Stimulated activated CD8-positive, alpha-beta memory T cell treated with anti-CD3 and anti-CD28 coated beads, Interleukin-2, amount 100 ng/mL, for 48 hours (primary cell): ENCODE measurements around the gene HELZ.
"Not testable (repeated sequence)": the region's sequence is repeated elsewhere in the genome, so short reads cannot be mapped to it uniquely, and the experiment has no call there.

ENCODE experiments used
- DNase-seq, 2 donors: peaks; one replicate each; pipeline ENCODE4 v3.0.0-alpha.2; 2020; ENCODE audit warnings: low read depth in 2 of 2

The HELZ gene

DNA sequence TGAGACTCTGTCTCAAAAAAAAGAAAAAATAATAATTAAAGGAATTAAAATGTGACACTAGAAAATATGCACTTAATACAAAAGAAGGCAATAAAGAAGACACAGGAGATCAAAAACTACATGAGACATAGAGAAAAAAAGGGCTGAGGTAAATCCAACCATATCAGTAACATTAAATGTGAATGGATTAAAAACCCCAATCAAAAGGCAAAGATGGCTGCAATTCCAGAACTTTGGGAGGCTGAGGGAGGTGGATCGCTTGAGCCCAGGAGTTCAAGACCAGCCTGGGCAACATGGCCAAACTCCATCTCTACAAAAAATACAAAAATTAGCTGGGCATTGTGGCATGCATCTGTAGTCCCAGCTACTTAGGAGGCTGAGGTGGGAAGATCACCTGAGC is 103.0 kb downstream of the HELZ start:
- not testable (repeated sequence) for DNase-seq

DNA sequence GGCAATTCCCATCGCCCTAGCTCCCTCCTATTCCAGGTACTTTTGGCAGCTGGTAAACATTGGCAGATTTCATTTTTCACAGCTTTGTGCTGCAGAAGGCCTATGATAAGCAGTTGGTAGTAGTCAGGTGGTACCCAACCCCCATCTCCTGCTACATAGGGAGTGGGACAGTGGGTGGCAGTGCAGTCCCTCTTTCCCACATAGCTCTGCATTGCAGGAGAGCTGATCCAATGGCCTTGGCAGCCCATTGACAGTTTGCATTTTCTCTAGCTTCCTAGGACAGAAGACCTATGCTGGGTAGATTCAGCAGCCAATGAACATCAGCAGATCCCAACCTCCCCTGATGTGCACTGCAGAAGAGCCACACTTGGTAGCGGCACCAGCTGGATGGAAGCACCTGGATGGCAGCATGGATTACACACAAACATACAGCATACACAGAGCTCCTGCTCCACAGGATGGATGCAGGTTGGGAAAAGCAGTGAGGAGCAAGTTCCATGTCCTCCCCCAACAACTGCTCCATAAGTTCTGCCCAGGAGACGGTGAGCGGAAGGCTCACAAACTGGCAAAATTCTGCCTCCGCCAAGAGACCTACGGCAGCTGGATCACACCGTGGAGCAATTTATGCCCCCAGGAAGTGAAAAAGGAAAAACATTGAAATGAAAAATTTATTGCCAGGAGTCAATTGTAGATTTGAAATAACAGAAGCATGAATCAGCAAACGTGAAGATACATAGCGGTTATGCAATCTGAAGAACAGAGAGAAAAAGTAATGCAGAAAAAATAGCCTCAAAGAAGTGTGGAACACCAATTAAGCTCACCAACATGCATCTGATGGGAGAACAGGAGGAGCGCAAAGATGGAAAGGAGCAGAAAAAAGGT is 105.0 kb downstream of the HELZ start:
- DNase-seq, result no peak

- DNase-seq, result no peak
Measured at GRCh38 chr17:67139289-67139688, 105.7 kb downstream of the HELZ start.

GRCh38 chr17:67138392-67138791 is 106.6 kb downstream of the HELZ start:
- DNase-seq, result no peak

DNA sequence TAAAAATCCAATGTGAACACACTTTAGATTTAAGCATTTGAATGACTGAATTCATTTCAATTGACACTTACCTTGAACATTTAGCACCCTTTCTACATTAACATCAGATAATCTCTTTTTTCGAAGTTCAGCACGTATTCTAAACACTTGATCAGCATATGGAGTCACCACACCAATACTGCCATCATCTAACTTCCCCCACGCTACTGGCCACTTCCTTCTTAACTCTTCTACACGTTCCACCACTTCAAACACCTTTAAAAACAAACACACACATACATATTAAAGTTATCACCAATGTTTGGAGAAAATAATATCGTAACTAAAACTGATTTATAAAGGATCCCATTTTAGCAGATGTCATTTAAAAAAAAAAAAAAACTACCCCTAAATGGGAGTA is 107.1 kb downstream of the HELZ start:
- no peak for DNase-seq

DNA sequence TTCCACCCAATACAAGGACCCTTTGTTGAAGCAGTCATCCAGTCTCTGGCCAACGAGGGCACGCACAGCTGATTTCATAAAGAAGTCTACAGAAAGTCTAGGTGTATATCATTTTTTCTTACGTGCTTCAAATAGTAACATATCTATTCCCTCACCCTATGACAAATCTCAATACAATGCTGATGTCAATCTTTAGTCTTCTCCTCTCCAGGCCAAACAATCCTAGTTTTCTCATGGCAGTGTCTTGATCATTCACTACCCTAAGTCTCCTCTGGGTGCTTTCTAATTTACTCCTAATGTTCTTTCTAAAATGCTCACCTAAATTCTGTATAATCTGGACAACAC is 108.0 kb downstream of the HELZ start:
- no peak for DNase-seq

DNA sequence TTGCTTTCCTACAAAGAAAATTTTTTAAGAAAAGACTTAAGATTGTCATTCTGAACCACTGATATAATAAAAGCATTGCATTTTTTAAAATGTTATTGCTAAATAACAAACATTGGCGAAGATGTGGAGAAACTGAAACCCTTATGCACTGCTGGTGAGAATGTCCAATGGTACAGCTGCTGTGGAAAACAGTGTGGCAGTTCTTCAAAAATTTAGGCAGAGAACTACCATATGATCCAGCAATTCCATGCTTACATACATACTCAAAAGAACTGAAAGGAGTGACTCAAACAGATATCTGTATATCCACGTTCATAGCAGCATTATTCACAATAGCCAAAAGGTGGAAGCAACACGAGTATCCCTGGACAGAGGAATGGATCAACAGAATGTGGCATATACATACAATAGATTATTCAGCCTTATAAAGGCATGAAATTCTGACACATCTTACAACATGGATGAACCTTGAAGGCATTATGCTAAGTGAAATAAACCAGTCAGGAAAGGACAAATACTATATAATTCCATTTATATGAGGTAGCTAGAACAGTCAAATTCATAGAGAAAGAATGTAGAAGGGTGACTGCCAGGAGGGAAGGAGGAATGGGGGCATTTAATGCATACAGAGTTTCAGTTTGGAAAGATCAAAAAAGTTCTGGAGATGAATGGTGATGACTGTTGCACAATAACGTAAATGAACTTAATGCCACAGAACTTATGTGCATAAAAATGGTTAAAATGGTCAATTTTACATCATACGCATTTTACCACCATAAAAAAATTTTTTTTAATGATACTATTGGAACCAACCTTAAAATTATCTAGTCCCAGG is 108.6 kb downstream of the HELZ start:
- DNase-seq, result no peak

GRCh38 chr17:67133161-67133560 is 111.8 kb downstream of the HELZ start:
- DNase-seq, result no peak

GRCh38 chr17:67132366-67132765 is 112.6 kb downstream of the HELZ start:
- no peak for DNase-seq

- DNase-seq, result no peak
Measured at GRCh38 chr17:67130768-67131167, 114.2 kb downstream of the HELZ start.

DNA sequence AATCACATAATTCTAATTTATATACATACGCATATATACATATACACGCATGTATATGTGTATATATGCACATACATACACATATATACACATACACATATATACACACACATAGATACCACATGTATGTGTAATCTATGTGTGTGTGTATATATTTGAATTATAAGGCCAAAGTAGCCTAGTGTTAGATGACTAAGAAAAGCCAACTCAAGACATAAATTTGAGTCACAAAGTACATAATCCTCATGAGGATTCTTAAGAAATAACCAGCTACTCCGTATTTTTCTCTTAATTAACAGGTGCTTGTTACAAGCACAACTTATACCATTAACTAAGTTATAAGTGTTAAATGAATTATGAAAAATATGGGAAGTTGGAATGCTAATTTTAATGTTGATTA is 115.7 kb downstream of the HELZ start:
- no peak for DNase-seq

DNA sequence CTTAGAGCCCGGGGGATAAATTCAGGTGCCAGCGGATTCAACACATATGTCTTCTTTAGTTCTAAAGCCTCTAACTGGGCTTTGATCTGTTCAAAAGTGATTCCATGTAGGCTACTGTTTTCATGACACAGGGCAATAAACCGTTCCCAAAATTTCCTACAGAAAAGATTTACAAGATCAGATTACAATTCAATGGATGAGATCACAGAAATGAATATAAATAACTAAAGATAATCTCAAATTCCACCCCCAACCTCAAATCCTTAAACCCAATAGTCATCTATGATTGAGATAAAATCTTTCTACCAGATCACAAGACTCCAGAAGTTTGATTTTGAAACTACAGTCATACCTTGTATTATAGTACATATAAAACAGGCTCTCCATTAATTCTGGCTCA is 116.3 kb downstream of the HELZ start:
- DNase-seq, result no peak

DNA sequence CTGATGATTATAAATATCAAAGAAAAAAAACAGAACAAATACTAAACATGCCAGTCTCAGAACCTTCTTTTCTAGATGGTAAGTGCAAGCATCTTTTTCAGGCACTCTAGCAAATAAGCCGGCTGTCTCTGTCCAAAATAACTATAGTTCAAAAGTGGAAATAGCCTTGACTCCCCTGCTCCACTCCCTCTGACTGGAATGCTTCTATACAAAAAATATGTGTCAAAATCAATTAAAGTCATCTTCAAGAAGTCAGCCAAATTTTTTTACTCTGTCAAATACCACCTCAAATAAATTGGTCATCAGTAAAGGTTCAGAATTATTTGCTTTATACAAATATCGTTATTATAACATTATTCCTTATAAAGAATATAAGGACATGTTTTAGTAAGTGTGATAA is 117.1 kb downstream of the HELZ start:
- no peak for DNase-seq

- DNase-seq, result no peak
Measured at GRCh38 chr17:67126983-67127382, 118.0 kb downstream of the HELZ start.

- DNase-seq, result not testable (repeated sequence)
Measured at GRCh38 chr17:67126543-67126942, 118.5 kb downstream of the HELZ start.

DNA sequence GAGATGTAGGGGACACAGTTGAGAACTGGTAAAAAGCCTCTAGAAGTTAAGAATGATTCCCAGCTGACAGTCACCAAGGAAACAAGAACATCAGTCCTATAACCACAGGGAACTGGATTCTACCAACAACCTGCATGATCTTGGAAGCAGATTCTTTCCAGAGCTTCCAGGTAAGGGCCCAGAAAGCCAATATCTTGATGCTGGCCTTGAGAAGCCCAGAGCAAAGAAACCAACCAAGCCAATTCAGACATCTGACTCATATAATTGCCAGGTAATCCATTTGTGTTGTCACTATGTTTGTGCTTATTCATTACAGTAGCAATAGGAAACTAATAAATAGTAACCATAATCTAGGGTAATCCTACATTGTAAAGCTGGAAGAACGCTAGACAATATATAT is 119.1 kb downstream of the HELZ start:
- no peak for DNase-seq

DNA sequence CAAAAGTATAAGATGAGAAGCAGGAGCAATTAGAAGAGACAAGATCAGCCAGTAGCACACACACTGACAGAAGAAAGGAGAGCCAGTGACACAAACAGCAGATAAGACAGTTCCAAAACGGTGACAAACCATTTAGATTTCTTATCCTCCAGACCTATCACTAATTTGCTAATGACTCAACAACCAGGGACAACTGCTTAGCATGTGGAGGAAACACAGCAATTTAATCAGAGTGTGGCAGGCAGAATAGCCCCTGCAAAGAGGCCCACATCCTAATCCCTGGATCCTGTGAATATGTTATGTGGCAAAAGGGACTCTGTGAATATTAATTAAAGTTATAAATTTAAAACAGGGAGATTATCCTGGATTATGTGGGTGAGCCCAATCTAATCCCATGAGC is 119.6 kb downstream of the HELZ start:
- no peak for DNase-seq

- no peak for DNase-seq
Measured at GRCh38 chr17:67124450-67125148, 120.4 kb downstream of the HELZ start.

DNA sequence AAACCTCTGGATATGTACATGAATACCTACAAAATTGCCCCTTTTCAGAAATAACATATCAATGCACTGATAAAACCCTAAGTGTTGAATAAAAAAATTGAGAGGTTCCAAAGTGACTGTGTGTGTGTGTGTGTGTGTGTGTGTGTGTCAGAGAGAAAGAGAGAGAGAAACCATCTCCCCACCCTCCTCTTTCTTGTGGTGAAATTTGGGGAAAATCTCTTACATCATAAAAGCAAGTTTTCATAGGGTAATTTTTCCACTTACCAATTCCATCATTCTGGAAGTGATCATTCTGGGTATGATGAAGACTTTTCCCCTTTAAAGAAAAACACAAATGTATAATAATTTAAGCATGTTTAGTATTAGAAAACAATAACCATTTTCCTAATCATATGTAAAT is 121.3 kb downstream of the HELZ start:
- no peak for DNase-seq

- no peak for DNase-seq
Measured at GRCh38 chr17:67121316-67121891, 123.6 kb downstream of the HELZ start.

DNA sequence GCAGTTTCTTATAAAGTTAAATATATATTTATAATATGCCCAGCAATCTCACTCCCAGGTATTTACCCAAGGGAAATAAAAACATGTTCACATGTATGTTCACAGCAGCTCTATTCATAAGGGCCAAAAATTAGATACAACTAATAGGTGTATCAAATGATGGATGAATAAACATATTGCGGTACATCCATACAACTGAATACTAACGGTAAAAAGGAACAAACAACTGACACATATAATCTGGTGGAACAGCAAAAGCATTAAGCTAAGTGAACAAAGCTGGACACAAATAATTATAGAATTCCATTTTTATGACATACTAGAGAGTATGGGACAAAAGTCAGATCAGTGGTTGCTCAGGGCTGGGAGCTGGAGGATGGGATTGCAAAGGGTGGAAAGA is 125.9 kb downstream of the HELZ start:
- no peak for DNase-seq

DNA sequence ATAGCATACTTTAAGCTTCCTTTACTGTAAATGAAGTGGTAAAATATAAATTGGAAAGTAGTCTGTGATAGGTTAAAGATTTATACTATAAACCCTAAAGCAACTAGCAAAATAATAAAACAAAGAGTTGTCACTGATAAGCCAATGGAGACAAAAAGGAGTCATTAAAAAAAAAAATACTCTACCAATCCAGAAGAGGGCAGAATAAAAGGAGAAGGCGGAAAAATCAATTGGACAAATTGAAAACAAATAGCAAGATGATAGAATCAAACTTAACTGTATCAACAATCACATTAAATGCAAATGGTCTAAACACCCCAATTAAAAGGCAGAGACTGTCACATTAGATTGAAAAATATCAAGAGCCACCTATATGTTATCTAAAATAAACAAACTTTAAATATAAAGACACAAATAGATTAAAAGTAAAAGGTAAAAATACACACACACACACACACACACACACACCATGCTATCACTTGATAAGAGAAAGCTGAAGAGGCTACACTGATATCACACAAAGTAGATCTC is 128.9 kb downstream of the HELZ start:
- DNase-seq, result no peak
